Gastrocnemius medialis (tissue), 4 donors: ENCODE results near the gene ME3.

ENCODE experiments used
- POLR2A ChIP-seq, 2 donors: fragments of 450-650 bp; IDR thresholded peaks; one replicate each; pipeline ENCODE4 v1.6.1; 2017; ENCODE audit warnings: antibody characterized with exemption in 2 of 2, mild to moderate bottlenecking in 2 of 2, moderate library complexity in 2 of 2
- TF ChIP-seq, protein P1 (sequence below), 5 experiments: fragments of 450-650 bp in 3 of 5; fragments of 200-600 bp in 2 of 5; sonication (generic) in 2 of 5; IDR thresholded peaks in 4 of 5; conservative IDR thresholded peaks in 1 of 5; 1 replicate in 4 of 5; 2 replicates in 1 of 5; pipeline ENCODE4 v1.5.1; 2016 to 2019; ENCODE audit warnings: antibody characterized with exemption in 5 of 5, mild to moderate bottlenecking in 3 of 5, moderate library complexity in 3 of 5

DNA sequence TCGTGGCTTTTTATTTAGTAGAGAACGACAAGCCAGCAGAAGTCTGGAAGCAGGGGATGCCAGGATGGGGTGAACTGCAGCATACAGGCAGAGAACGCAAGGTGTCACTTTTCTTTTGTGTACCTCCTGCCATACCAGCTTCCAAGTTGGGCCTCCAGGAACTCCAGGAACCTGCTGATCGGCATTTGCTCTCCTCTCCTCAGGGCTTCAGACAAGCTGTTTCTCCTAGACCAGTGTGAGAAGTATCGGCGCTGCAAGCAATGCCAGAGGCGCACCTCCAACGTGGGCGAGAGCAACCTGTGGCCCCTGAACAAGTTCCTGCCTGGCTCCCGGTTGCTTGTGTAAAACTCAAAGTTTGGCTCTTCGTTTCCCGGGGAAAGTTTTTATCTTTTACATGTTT lies 250.0 kb downstream of the ME3 start:
- TF ChIP-seq, protein P1, sequence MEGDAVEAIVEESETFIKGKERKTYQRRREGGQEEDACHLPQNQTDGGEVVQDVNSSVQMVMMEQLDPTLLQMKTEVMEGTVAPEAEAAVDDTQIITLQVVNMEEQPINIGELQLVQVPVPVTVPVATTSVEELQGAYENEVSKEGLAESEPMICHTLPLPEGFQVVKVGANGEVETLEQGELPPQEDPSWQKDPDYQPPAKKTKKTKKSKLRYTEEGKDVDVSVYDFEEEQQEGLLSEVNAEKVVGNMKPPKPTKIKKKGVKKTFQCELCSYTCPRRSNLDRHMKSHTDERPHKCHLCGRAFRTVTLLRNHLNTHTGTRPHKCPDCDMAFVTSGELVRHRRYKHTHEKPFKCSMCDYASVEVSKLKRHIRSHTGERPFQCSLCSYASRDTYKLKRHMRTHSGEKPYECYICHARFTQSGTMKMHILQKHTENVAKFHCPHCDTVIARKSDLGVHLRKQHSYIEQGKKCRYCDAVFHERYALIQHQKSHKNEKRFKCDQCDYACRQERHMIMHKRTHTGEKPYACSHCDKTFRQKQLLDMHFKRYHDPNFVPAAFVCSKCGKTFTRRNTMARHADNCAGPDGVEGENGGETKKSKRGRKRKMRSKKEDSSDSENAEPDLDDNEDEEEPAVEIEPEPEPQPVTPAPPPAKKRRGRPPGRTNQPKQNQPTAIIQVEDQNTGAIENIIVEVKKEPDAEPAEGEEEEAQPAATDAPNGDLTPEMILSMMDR (IDR thresholded peaks at IDR 0.05 in 4 of 5, conservative IDR thresholded peaks at IDR 0.05 in 1 of 5), result no peak
- TF ChIP-seq POLR2A (IDR thresholded peaks at IDR 0.05), result no peak
